ENCODE measurements around the gene CYTL1. TPM values are rescaled to one million over a fixed set of nuclear protein-coding genes. Genes with fewer than 3 reads are reported as not detected.

The CYTL1 gene
- total and polyA plus RNA-seq, 2 experiments from 2014 or later = 0.57 to 1.8 TPM

GRCh38 chr4:5048721-5049120 lies 29.5 kb upstream of the CYTL1 start:
- no peak for DNase-seq (ENCODE audit: low read depth in 1 of 2, low spot score in 1 of 2)
- TF ChIP-seq CTCF (IDR thresholded peaks at IDR 0.05; ENCODE audit: low read depth, low read length) = no peak
- H3K27me3 ChIP-seq = peaks cover 35% of the 10 kb centered on the region

GRCh38 chr4:5045097-5045496 lies 25.8 kb upstream of the CYTL1 start:
- no peak for TF ChIP-seq CTCF (IDR thresholded peaks at IDR 0.05; ENCODE audit: low read depth, low read length)
- H3K27ac ChIP-seq = no peak overlapping the region
- no peaks in the 10 kb centered on the region for H3K4me1 ChIP-seq (ENCODE audit: low read depth)
- H3K27me3 ChIP-seq = peaks cover under 1% of the 10 kb centered on the region
- DNase-seq (ENCODE audit: low read depth in 1 of 2, low spot score in 1 of 2) = peak in 1 of 2 donors; percentile 53
- no peaks in the 10 kb centered on the region for H3K36me3 ChIP-seq
- no peaks in the 10 kb centered on the region for H3K9me3 ChIP-seq (ENCODE audit: low read depth)
- H3K4me3 ChIP-seq = no peak overlapping the region

More at GRCh38 chr4:5048721-5049120, 29.5 kb upstream of the CYTL1 start:
- no peak overlapping the region for H3K4me3 ChIP-seq
- peaks cover 4% of the 10 kb centered on the region for H3K4me1 ChIP-seq (ENCODE audit: low read depth)
- H3K9me3 ChIP-seq (ENCODE audit: low read depth) = no peaks in the 10 kb centered on the region
- no peak overlapping the region for H3K27ac ChIP-seq
- no peaks in the 10 kb centered on the region for H3K36me3 ChIP-seq

- Histone ChIP-seq H3K4me1 (ENCODE audit: low read depth) (no peaks in the 10 kb centered on the region), H3K27me3 (no peaks in the 10 kb centered on the region), H3K36me3 (no peaks in the 10 kb centered on the region), H3K9me3 (ENCODE audit: low read depth) (no peaks in the 10 kb centered on the region), H3K27ac (no peak overlapping the region), H3K4me3 (no peak overlapping the region)
- TF ChIP-seq CTCF (IDR thresholded peaks at IDR 0.05; ENCODE audit: low read depth, low read length) = no peak
- DNase-seq (ENCODE audit: low read depth in 1 of 2, low spot score in 1 of 2) = no peak
Measured at GRCh38 chr4:5044341-5044740, 25.1 kb upstream of the CYTL1 start.

GRCh38 chr4:5043579-5043978 lies 24.3 kb upstream of the CYTL1 start:
- H3K27me3 ChIP-seq = no peaks in the 10 kb centered on the region
- H3K4me3 ChIP-seq = no peak overlapping the region
- TF ChIP-seq CTCF (IDR thresholded peaks at IDR 0.05; ENCODE audit: low read depth, low read length) = no peak
- H3K9me3 ChIP-seq (ENCODE audit: low read depth) = no peaks in the 10 kb centered on the region
- no peaks in the 10 kb centered on the region for H3K36me3 ChIP-seq
- H3K27ac ChIP-seq = no peak overlapping the region
- no peaks in the 10 kb centered on the region for H3K4me1 ChIP-seq (ENCODE audit: low read depth)
- no peak for DNase-seq (ENCODE audit: low read depth in 1 of 2, low spot score in 1 of 2)

- no peaks in the 10 kb centered on the region for H3K27me3 ChIP-seq
- H3K36me3 ChIP-seq = no peaks in the 10 kb centered on the region
- no peak overlapping the region for H3K27ac ChIP-seq
- H3K4me1 ChIP-seq (ENCODE audit: low read depth) = no peaks in the 10 kb centered on the region
- no peak for TF ChIP-seq CTCF (IDR thresholded peaks at IDR 0.05; ENCODE audit: low read depth, low read length)
- H3K9me3 ChIP-seq (ENCODE audit: low read depth) = no peaks in the 10 kb centered on the region
- H3K4me3 ChIP-seq = no peak overlapping the region
- no peak for DNase-seq (ENCODE audit: low read depth in 1 of 2, low spot score in 1 of 2)
Measured at GRCh38 chr4:5041699-5042098, 22.4 kb upstream of the CYTL1 start.

Measured in cardiac muscle cell (in vitro differentiated cells and primary cell).